GM12878 (cell line): Measurements from ENCODE around the gene HSD17B11. TPM values are rescaled to one million over a fixed set of nuclear protein-coding genes. Genes with fewer than 3 reads are reported as not detected.

ENCODE experiments used
- ATAC-seq: fragments of 200-7000 bp; cut with Tn5 transposase; 3 replicates; pipeline ENCODE4 v1.9.1; 2020; ENCODE audit warnings: mild to moderate bottlenecking, moderate library complexity
- BruUV-seq: library from RNA; stranded (reverse); fragments of 400-500 nt; replicated peaks from 2 replicates; lab custom pipeline; 2021; lab: Mats Ljungman, UMichigan
- CTCF ChIA-PET: fragments of 300-600 bp; sonication (Branson Sonifier 250); formaldehyde crosslinking; extraction: SDS; loops from one replicate; lab custom pipeline; 2021; ENCODE audit warnings: inconsistent platforms; lab: Yijun Ruan, JAX
- POLR2A ChIA-PET: fragments of 350-600 bp; formaldehyde crosslinking; extraction: SDS; loops from one replicate; lab custom pipeline; 2021; ENCODE audit warnings: inconsistent platforms; lab: Charles Lee
- RAD21 ChIA-PET: fragments of 300-600 bp; sonication (Branson Sonifier 250); formaldehyde crosslinking; loops from one replicate; lab custom pipeline; 2023; ENCODE audit warnings: antibody characterized with exemption; ENCODE audit not compliant: unreplicated experiment; lab: Charles Lee
- SMC1A ChIA-PET: fragments of 300-600 bp; sonication (Branson Sonifier 250); formaldehyde crosslinking; loops from one replicate; lab custom pipeline; 2023; ENCODE audit not compliant: unreplicated experiment, uncharacterized antibody; lab: Charles Lee
- DNase-seq: peaks from one replicate; pipeline ENCODE4 v3.0.0-alpha.2; 2011; ENCODE audit warnings: low read depth, low spot score
- FAIRE-seq: peaks from 3 replicates; lab custom pipeline; 2011; peaks lifted over from hg19 to GRCh38; lab: Jason Lieb, UNC
- H2AFZ ChIP-seq: 2 replicates; pipeline ENCODE4 v1.6.0; 2011; ENCODE audit warnings: low read depth, low read length, control low read depth; ENCODE audit not compliant: control insufficient read depth
- H3K27ac ChIP-seq: 2 replicates; pipeline ENCODE4 v1.5.1; 2011; ENCODE audit warnings: control low read depth; ENCODE audit not compliant: control insufficient read depth, insufficient read depth
- H3K27me3 ChIP-seq, 2 experiments: replicated peaks in 1 of 2; 2 replicates each; pipeline versions ENCODE4 v1.6.0 to v1.6.1; 2011; ENCODE audit warnings: low read length in 1 of 2; ENCODE audit not compliant: control insufficient read depth in 2 of 2, insufficient read depth in 2 of 2
- H3K36me3 ChIP-seq, 2 experiments: 2 replicates each; pipeline ENCODE4 v1.5.1; 2011; ENCODE audit warnings: low read length in 1 of 2; ENCODE audit not compliant: control insufficient read depth in 2 of 2, insufficient read depth in 2 of 2
- H3K4me1 ChIP-seq: 2 replicates; pipeline ENCODE4 v1.6.1; 2011; ENCODE audit warnings: mild to moderate bottlenecking, low read length, moderate library complexity, mixed read lengths; ENCODE audit not compliant: control insufficient read depth, insufficient read depth
- H3K4me2 ChIP-seq: 2 replicates; pipeline ENCODE4 v1.6.0; 2011; ENCODE audit warnings: control low read depth; ENCODE audit not compliant: control insufficient read depth, insufficient read depth
- H3K4me3 ChIP-seq: fragments of 200-600 bp; sonication (generic); 2 replicates; pipeline ENCODE4 v1.5.1; 2016
- H3K79me2 ChIP-seq: 2 replicates; pipeline ENCODE4 v1.6.0; 2011; ENCODE audit warnings: low read length; ENCODE audit not compliant: control insufficient read depth, insufficient read depth
- H3K9ac ChIP-seq: 2 replicates; pipeline ENCODE4 v1.8.0; 2011; ENCODE audit warnings: low read length, control low read depth, mixed read lengths; ENCODE audit not compliant: control insufficient read depth, insufficient read depth
- H3K9me3 ChIP-seq: replicated peaks from 3 replicates; pipeline ENCODE4 v1.5.1; 2011; ENCODE audit warnings: mild to moderate bottlenecking, low read length; ENCODE audit not compliant: control insufficient read depth, insufficient read depth
- H4K20me1 ChIP-seq: 2 replicates; pipeline ENCODE4 v1.6.0; 2011; ENCODE audit not compliant: control insufficient read depth, insufficient read depth
- CUX1 ChIP-seq: IDR thresholded peaks from 2 replicates; pipeline ENCODE4 v1.6.1; 2012; ENCODE audit warnings: improper control_type of control experiment, low read depth, low read length; ENCODE audit not compliant: insufficient replicate concordance
- DPF2 ChIP-seq: fragments of 450-650 bp; IDR thresholded peaks from 2 replicates; pipeline ENCODE4 v1.6.1; 2017; ENCODE audit warnings: mild to moderate bottlenecking
- NKRF ChIP-seq: fragments of 450-650 bp; conservative IDR thresholded peaks from 2 replicates; pipeline ENCODE4 v1.6.1; 2017; ENCODE audit warnings: mild to moderate bottlenecking, moderate library complexity
- RAD51 ChIP-seq: fragments of 450-650 bp; IDR thresholded peaks from 2 replicates; pipeline ENCODE4 v1.6.1; 2016; ENCODE audit warnings: moderate library complexity, mild to moderate bottlenecking, inconsistent platforms
- RB1 ChIP-seq: fragments of 450-650 bp; formaldehyde crosslinking; IDR thresholded peaks from 2 replicates; pipeline ENCODE4 v1.6.1; 2017; ENCODE audit warnings: mild to moderate bottlenecking, borderline replicate concordance
- RFX5 ChIP-seq: IDR thresholded peaks from 2 replicates; pipeline ENCODE4 v1.6.1; 2011; ENCODE audit warnings: low read depth, low read length, improper control_type of control experiment
- STAT1 ChIP-seq: fragments of 450-650 bp; conservative IDR thresholded peaks from 2 replicates; pipeline ENCODE4 v1.6.1; 2014; ENCODE audit warnings: antibody characterized with exemption, mild to moderate bottlenecking
- USF1 ChIP-seq: IDR thresholded peaks from 2 replicates; pipeline ENCODE4 v1.6.1; 2011; ENCODE audit warnings: borderline replicate concordance, low read depth, mild to moderate bottlenecking, moderate library complexity, mixed read lengths, low read length; ENCODE audit not compliant: insufficient read depth; ENCODE audit errors: extremely low read length
- WGBS: methylation state at CpG from one replicate; pipeline ENCODE4 v1.1.6; 2016; ENCODE audit warnings: low lambda C conversion rate; ENCODE audit not compliant: insufficient replicate concordance, insufficient coverage; ENCODE audit errors: missing lambda C conversion rate; 5-methylcytosine and 5-hydroxymethylcytosine counted together
- in situ Hi-C: fragments of 300-500 bp; cut with MboI; formaldehyde crosslinking; loops from 9 replicates; pipeline ENCODE4 v1.14.3; 2018; ENCODE audit warnings: mixed read lengths
- intact Hi-C: fragments of 100-400 bp; cut with micrococcal nuclease; formaldehyde crosslinking; loops from one replicate; pipeline ENCODE4 v1.14.2; 2022; ENCODE audit not compliant: unreplicated experiment
- polyA plus RNA-seq, 11 experiments: library from polyadenylated mRNA; depleted of rRNA in 4 of 11; unstranded in 6 of 11; stranded (reverse) in 5 of 11; fragments of >200 nt; fragmentation: Nextera tagmentation in 4 of 11; fragmentation: Illumina TruSeq in 1 of 11; extraction: Ambion mirVana in 4 of 11; extraction: Trizol in 1 of 11; gene quantifications; 1 replicate in 1 of 11; 2 replicates in 10 of 11; pipeline versions ENCODE4 v1.2.1 to v1.2.3, GENCODE V29; 2011 to 2016; ENCODE audit warnings: inconsistent platforms in 2 of 11, missing spikeins in 2 of 11, low read depth in 1 of 11
- total RNA-seq, 4 experiments: library from RNA; depleted of rRNA in 3 of 4; stranded (reverse); fragments of >200 nt in 3 of 4; fragmentation: Illumina TruSeq in 1 of 4; extraction: Trizol in 1 of 4; gene quantifications; 2 replicates each; pipeline versions ENCODE4 v1.2.1 to v1.2.3, GENCODE V29; 2013 to 2021

HSD17B11 gene
- total and polyA plus RNA-seq, 10 of the 15 experiments (the other 5 are each of a cell fraction or from before 2014, with no cell fraction given): 10.3 to 29.5 (median 17.7) TPM

- ChIA-PET SMC1A (no interaction called here), POLR2A (no interaction called here)
- H3K79me2 ChIP-seq: no peaks in the 10 kb centered on the region
- TF ChIP-seq USF1 (no peak), CUX1 (no peak), NKRF (no peak), DPF2 (no peak), STAT1 (no peak), RFX5 (no peak), RAD51 (no peak), RB1 (no peak)
- TF ChIP-seq, all 136 proteins: peak for 0
- BruUV-seq: no TSS peak
- Histone ChIP-seq H3K36me3 (no peaks in the 10 kb centered on the region), H3K4me1 (no peaks in the 10 kb centered on the region), H3K4me3 (no peak overlapping the region), H4K20me1 (no peaks in the 10 kb centered on the region), H3K9ac (no peak overlapping the region), H3K9me3 (no peaks in the 10 kb centered on the region), H3K27ac (no peak overlapping the region), H2AFZ (no peak overlapping the region), H3K4me2 (no peak overlapping the region), H3K27me3 (no peaks in the 10 kb centered on the region; a peak in 1 of 4 replicates)
- in situ Hi-C loops: no loop called here
- ATAC-seq: no peak
- CTCF ChIA-PET: no interaction called here
- FAIRE-seq: no peak
- intact Hi-C loops: no loop called here
- RAD21 ChIA-PET: no interaction called here
- DNase-seq: no peak
- 58% methylated on average over 5 of the region's 5 CpGs for WGBS
Measured at GRCh38 chr4:87321888-87322287, 69.1 kb downstream of the HSD17B11 start.
